SK-N-SH (cell line): Measurements from ENCODE around the gene ADD3. TPM values are rescaled to one million over a fixed set of nuclear protein-coding genes. Genes with fewer than 3 reads are reported as not detected.

Experiments
- CTCF ChIA-PET: fragments of 300-600, 350-600 bp; formaldehyde crosslinking; extraction: SDS; loops from one replicate; lab custom pipeline; 2021; lab: Yijun Ruan, JAX
- POLR2A ChIA-PET: fragments of 350-600 bp; sonication (Branson Sonifier 250); formaldehyde crosslinking; extraction: SDS; loops from one replicate; lab custom pipeline; 2020; ENCODE audit warnings: antibody characterized with exemption, inconsistent platforms; lab: Yijun Ruan, JAX
- DNase-seq: peaks from one replicate; pipeline ENCODE4 v3.0.0; 2012
- H2AFZ ChIP-seq: fragments of 200-600 bp; sonication (generic); 2 replicates; pipeline ENCODE4 v1.8.1; 2016; ENCODE audit warnings: antibody characterized with exemption, mild to moderate bottlenecking, low read depth
- H3F3A ChIP-seq: fragments of 200-600 bp; sonication (generic); replicated peaks from 2 replicates; pipeline ENCODE3; 2016; ENCODE audit warnings: antibody characterized with exemption, mild to moderate bottlenecking; ENCODE audit not compliant: insufficient read depth
- H3K27ac ChIP-seq, 2 experiments: fragments of 200-500 bp in 1 of 2; fragments of 200-600 bp in 1 of 2; sonication (Bioruptor generic) in 1 of 2; sonication (generic), shearing (Covaris generic) in 1 of 2; 2 replicates each; pipeline versions ENCODE4 v1.5.1 to v1.6.1; 2014 to 2016; ENCODE audit warnings: low read depth in 2 of 2, inconsistent platforms in 1 of 2, low read length in 1 of 2, mild to moderate bottlenecking in 1 of 2, mixed read lengths in 1 of 2
- H3K27me3 ChIP-seq: fragments of 200-600 bp; sonication (generic), shearing (Covaris generic); 2 replicates; pipeline ENCODE4 v1.6.1; 2016; ENCODE audit warnings: mixed run types; ENCODE audit not compliant: insufficient read depth
- H3K36me3 ChIP-seq, 2 experiments: fragments of 200-500 bp in 1 of 2; fragments of 200-600 bp in 1 of 2; sonication (Bioruptor generic) in 1 of 2; sonication (generic) in 1 of 2; replicated peaks in 1 of 2; 2 replicates each; pipeline versions ENCODE3 to v1.5.1; 2014 to 2016; ENCODE audit warnings: low read length in 1 of 2, mild to moderate bottlenecking in 1 of 2; ENCODE audit not compliant: insufficient read depth in 2 of 2, control insufficient read depth in 1 of 2
- H3K4me1 ChIP-seq, 2 experiments: fragments of 200-500 bp in 1 of 2; fragments of 200-600 bp in 1 of 2; sonication (Bioruptor generic) in 1 of 2; sonication (generic), shearing (Covaris generic) in 1 of 2; 2 replicates each; pipeline versions ENCODE4 v1.5.1 to v1.6.1; 2014 to 2016; ENCODE audit warnings: low read depth in 1 of 2, low read length in 1 of 2, mixed run types in 1 of 2; ENCODE audit not compliant: insufficient read depth in 2 of 2, control insufficient read depth in 1 of 2
- H3K4me2 ChIP-seq: fragments of 200-600 bp; sonication (generic), shearing (Covaris generic); 2 replicates; pipeline ENCODE4 v1.6.1; 2017; ENCODE audit warnings: mixed run types
- H3K4me3 ChIP-seq, 2 experiments: fragments of 200-500 bp in 1 of 2; fragments of 200-600 bp in 1 of 2; sonication (Bioruptor generic) in 1 of 2; sonication (generic), shearing (Covaris generic) in 1 of 2; 2 replicates each; pipeline versions ENCODE4 v1.5.1 to v1.8.1; 2014 to 2016; ENCODE audit warnings: low read depth in 2 of 2, inconsistent platforms in 1 of 2, low read length in 1 of 2, mild to moderate bottlenecking in 1 of 2, mixed read lengths in 1 of 2, moderate library complexity in 1 of 2
- H3K79me2 ChIP-seq: fragments of 200-600 bp; sonication (generic); 2 replicates; pipeline ENCODE4 v1.8.1; 2017; ENCODE audit warnings: mild to moderate bottlenecking; ENCODE audit not compliant: insufficient read depth
- H3K9ac ChIP-seq: fragments of 200-600 bp; sonication (generic); 2 replicates; pipeline ENCODE4 v1.6.1; 2017; ENCODE audit warnings: mixed run types
- H3K9me2 ChIP-seq: fragments of 200-600 bp; sonication (generic); 2 replicates; pipeline ENCODE4 v1.6.1; 2017; ENCODE audit warnings: mixed run types
- H3K9me3 ChIP-seq: fragments of 200-600 bp; sonication (generic); 2 replicates; pipeline ENCODE4 v1.6.1; 2017; ENCODE audit warnings: mixed run types, mild to moderate bottlenecking, moderate library complexity
- H4K20me1 ChIP-seq: fragments of 200-600 bp; sonication (generic); 2 replicates; pipeline ENCODE4 v1.6.1; 2017; ENCODE audit warnings: mild to moderate bottlenecking, mixed run types; ENCODE audit not compliant: insufficient read depth
- EP300 ChIP-seq, 2 experiments: IDR thresholded peaks; 2 replicates each; pipeline versions ENCODE4 v1.4.0 to v1.6.1; 2012; ENCODE audit warnings: borderline replicate concordance in 1 of 2, low read depth in 1 of 2, low read length in 1 of 2
- FOXJ3 ChIP-seq: sonication (generic); formaldehyde crosslinking; IDR thresholded peaks from 2 replicates; pipeline ENCODE4 v1.5.1; 2020; ENCODE audit warnings: mild to moderate bottlenecking, missing genetic modification reagents
- FOXM1 ChIP-seq: IDR thresholded peaks from 2 replicates; pipeline ENCODE4 v1.4.0; 2012; ENCODE audit warnings: low read depth, mild to moderate bottlenecking
- MEF2A ChIP-seq: IDR thresholded peaks from 2 replicates; pipeline ENCODE4 v1.4.0; 2012; ENCODE audit warnings: low read depth, borderline replicate concordance
- MXI1 ChIP-seq: IDR thresholded peaks from 2 replicates; pipeline ENCODE4 v1.6.1; 2012; ENCODE audit warnings: mild to moderate bottlenecking, low read depth, low read length, improper control_type of control experiment
- NFIC ChIP-seq: IDR thresholded peaks from 2 replicates; pipeline ENCODE4 v1.4.0; 2012; ENCODE audit warnings: borderline replicate concordance
- NRF1 ChIP-seq: IDR thresholded peaks from 2 replicates; pipeline ENCODE4 v1.6.1; 2012; ENCODE audit warnings: low read depth, mild to moderate bottlenecking, low read length
- RCOR1 ChIP-seq: fragments of 150-350 bp; IDR thresholded peaks from 2 replicates; pipeline ENCODE4 v1.6.1; 2017; ENCODE audit warnings: antibody characterized with exemption, low read length
- TAF1 ChIP-seq: IDR thresholded peaks from 2 replicates; pipeline ENCODE4 v1.6.1; 2012; ENCODE audit warnings: low read depth, mild to moderate bottlenecking, low read length, moderate library complexity, borderline replicate concordance
- TCF12 ChIP-seq: IDR thresholded peaks from 2 replicates; pipeline ENCODE4 v1.4.0; 2012
- TEAD4 ChIP-seq: IDR thresholded peaks from 2 replicates; pipeline ENCODE4 v1.4.0; 2012; ENCODE audit warnings: mild to moderate bottlenecking, borderline replicate concordance; ENCODE audit not compliant: insufficient read depth
- YY1 ChIP-seq: IDR thresholded peaks from 2 replicates; pipeline ENCODE4 v1.4.0; 2012; ENCODE audit warnings: low read depth, mild to moderate bottlenecking
- WGBS: methylation state at CpG from one replicate; pipeline ENCODE4 v1.1.6; 2017; ENCODE audit warnings: low lambda C conversion rate; 5-methylcytosine and 5-hydroxymethylcytosine counted together
- polyA plus RNA-seq, 3 experiments: library from polyadenylated mRNA; depleted of rRNA; stranded (reverse); fragments of >200 nt; gene quantifications; 2 replicates each; pipeline ENCODE4 v1.2.3, GENCODE V29; 2012
- TF ChIP-seq, protein P1 (sequence below): IDR thresholded peaks from 2 replicates; pipeline ENCODE4; 2012
- TF ChIP-seq, protein P2 (sequence below): fragments of 150-350 bp; IDR thresholded peaks from 2 replicates; pipeline ENCODE4 v1.6.1; 2016; ENCODE audit warnings: mild to moderate bottlenecking, low read depth, low read length
- TF ChIP-seq, protein P3 (sequence below): IDR thresholded peaks from 2 replicates; pipeline ENCODE4 v1.4.0; 2012; ENCODE audit warnings: low read depth, borderline replicate concordance
- TF ChIP-seq, protein P4 (sequence below): IDR thresholded peaks from 2 replicates; pipeline ENCODE4 v1.4.0; 2012; ENCODE audit warnings: low read depth, borderline replicate concordance

Gene ADD3
- polyA plus RNA-seq, 1 of the 3 experiments (the other 2 are of a cell fraction), result 27.6 TPM

DNA sequence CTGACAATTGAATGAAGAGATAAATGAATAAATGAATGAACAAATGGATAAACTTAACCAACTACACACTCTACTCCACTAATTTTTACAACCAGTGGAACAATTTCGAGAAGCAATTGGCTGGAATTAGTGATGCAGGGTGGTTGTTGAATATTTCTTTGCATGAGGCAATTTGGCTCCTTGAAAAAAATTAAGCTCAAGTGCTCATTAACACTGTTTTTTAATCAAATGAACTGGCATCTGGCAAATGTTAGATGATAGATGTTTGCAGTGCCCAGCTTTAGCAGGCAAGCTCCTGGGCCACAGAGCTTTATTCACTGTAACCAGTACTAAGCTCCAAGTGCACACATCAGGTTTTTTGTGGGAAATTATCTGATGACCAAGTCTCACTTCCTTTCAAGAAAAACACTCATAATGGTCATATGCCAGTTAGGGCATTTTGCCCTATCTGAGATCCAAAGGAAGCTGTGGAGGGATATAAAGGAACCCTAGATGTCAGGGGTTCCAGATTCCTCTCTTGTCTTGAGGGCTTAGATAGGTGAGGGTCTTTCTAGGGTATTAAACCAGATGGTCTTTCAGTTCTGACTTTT, 16.4 kb upstream of the ADD3 start:
- no peaks in the 10 kb centered on the region for H3K9me3 ChIP-seq
- H3K27me3 ChIP-seq, result no peaks in the 10 kb centered on the region
- DNase-seq, result no peak
- POLR2A ChIA-PET, result interaction anchor here (1.0 kb wide), 1 partner anchor 16 kb away, joined by 3 read pairs; the partner anchor contains the start of gene ADD3
- no peak overlapping the region for H3K4me3 ChIP-seq
- TF ChIP-seq, protein P1, sequence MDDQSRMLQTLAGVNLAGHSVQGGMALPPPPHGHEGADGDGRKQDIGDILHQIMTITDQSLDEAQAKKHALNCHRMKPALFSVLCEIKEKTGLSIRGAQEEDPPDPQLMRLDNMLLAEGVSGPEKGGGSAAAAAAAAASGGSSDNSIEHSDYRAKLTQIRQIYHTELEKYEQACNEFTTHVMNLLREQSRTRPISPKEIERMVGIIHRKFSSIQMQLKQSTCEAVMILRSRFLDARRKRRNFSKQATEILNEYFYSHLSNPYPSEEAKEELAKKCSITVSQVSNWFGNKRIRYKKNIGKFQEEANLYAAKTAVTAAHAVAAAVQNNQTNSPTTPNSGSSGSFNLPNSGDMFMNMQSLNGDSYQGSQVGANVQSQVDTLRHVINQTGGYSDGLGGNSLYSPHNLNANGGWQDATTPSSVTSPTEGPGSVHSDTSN, result no peak
- TF ChIP-seq FOXM1, result no peak
- no peak for TF ChIP-seq TAF1
- no peak for TF ChIP-seq MXI1
- no peak for TF ChIP-seq NRF1
- TF ChIP-seq, protein P2, sequence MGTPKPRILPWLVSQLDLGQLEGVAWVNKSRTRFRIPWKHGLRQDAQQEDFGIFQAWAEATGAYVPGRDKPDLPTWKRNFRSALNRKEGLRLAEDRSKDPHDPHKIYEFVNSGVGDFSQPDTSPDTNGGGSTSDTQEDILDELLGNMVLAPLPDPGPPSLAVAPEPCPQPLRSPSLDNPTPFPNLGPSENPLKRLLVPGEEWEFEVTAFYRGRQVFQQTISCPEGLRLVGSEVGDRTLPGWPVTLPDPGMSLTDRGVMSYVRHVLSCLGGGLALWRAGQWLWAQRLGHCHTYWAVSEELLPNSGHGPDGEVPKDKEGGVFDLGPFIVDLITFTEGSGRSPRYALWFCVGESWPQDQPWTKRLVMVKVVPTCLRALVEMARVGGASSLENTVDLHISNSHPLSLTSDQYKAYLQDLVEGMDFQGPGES, result no peak
- TF ChIP-seq NFIC, result no peak
- no peak for TF ChIP-seq TEAD4
- TF ChIP-seq, protein P3, sequence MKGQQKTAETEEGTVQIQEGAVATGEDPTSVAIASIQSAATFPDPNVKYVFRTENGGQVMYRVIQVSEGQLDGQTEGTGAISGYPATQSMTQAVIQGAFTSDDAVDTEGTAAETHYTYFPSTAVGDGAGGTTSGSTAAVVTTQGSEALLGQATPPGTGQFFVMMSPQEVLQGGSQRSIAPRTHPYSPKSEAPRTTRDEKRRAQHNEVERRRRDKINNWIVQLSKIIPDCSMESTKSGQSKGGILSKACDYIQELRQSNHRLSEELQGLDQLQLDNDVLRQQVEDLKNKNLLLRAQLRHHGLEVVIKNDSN, result no peak
- TF ChIP-seq FOXJ3 (CRISPR knock-in tag), result no peak
- no peak for TF ChIP-seq YY1
- no peak for TF ChIP-seq MEF2A
- TF ChIP-seq RCOR1, result no peak
- TF ChIP-seq, protein P4, sequence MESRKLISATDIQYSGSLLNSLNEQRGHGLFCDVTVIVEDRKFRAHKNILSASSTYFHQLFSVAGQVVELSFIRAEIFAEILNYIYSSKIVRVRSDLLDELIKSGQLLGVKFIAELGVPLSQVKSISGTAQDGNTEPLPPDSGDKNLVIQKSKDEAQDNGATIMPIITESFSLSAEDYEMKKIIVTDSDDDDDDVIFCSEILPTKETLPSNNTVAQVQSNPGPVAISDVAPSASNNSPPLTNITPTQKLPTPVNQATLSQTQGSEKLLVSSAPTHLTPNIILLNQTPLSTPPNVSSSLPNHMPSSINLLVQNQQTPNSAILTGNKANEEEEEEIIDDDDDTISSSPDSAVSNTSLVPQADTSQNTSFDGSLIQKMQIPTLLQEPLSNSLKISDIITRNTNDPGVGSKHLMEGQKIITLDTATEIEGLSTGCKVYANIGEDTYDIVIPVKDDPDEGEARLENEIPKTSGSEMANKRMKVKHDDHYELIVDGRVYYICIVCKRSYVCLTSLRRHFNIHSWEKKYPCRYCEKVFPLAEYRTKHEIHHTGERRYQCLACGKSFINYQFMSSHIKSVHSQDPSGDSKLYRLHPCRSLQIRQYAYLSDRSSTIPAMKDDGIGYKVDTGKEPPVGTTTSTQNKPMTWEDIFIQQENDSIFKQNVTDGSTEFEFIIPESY, result no peak
- TF ChIP-seq TCF12, result no peak
- no peak for TF ChIP-seq EP300 (IDR thresholded peaks at IDR 0.05; ENCODE audit: borderline replicate concordance in 1 of 2, low read depth in 1 of 2, low read length in 1 of 2)
- TF ChIP-seq, all 33 proteins: peak for 0
- 83% methylated on average over 1 of the region's 1 CpG for WGBS
- H3K4me1 ChIP-seq, result peaks cover 3 to 32% of the 10 kb centered on the region in 2 experiments; a peak in 3 of 4 replicates
- H2AFZ ChIP-seq, result no peak overlapping the region
- H3K9ac ChIP-seq, result no peak overlapping the region
- no peak overlapping the region for H3K4me2 ChIP-seq
- peak overlapping the region; percentile 43 to 76 for H3K27ac ChIP-seq
- H3K36me3 ChIP-seq, result no peaks in the 10 kb centered on the region
- H4K20me1 ChIP-seq, result no peaks in the 10 kb centered on the region
- no peaks in the 10 kb centered on the region for H3K9me2 ChIP-seq
- H3K79me2 ChIP-seq, result no peaks in the 10 kb centered on the region
- CTCF ChIA-PET, result interaction anchor here (1.2 to 2.2 kb wide), 3 partner anchors 11 to 107 kb away, joined by 5 to 6 read pairs (median 5); no protein-coding TSS in a partner anchor
- H3F3A ChIP-seq, result peaks cover 19% of the 10 kb centered on the region
